SK-N-SH treated with all-trans-retinoic acid at 6 μM for 48 hours (cell line): ENCODE measurements around the gene ATP8A1.

Source experiments
- ARNTL ChIP-seq: fragments of 450-650 bp; formaldehyde crosslinking; IDR thresholded peaks from 2 replicates; pipeline ENCODE4 v1.5.0; 2020; ENCODE audit warnings: low read depth, mild to moderate bottlenecking, moderate library complexity, borderline replicate concordance
- SNAI2 ChIP-seq: fragments of 250-450 bp; sonication (Bioruptor Pico); IDR thresholded peaks from 2 replicates; pipeline ENCODE4 v1.5.0; 2020; ENCODE audit warnings: mild to moderate bottlenecking, moderate library complexity
- TOX ChIP-seq: fragments of 250-450 bp; sonication (Bioruptor Pico); IDR thresholded peaks from 2 replicates; pipeline ENCODE4 v1.8.0; 2021; ENCODE audit warnings: mild to moderate bottlenecking, moderate library complexity, borderline replicate concordance
- ZFP3 ChIP-seq: fragments of 250-450 bp; sonication (Bioruptor Pico); IDR thresholded peaks from 2 replicates; pipeline ENCODE4 v1.5.0; 2020; ENCODE audit warnings: mild to moderate bottlenecking, moderate library complexity
- TF ChIP-seq, protein P1 (sequence below): fragments of 250-450 bp; sonication (Bioruptor Pico); IDR thresholded peaks from 2 replicates; pipeline ENCODE4 v1.8.0; 2020; ENCODE audit warnings: mild to moderate bottlenecking, moderate library complexity, borderline replicate concordance
- TF ChIP-seq, protein P2 (sequence below): fragments of 250-450 bp; sonication (Bioruptor Pico); IDR thresholded peaks from 2 replicates; pipeline ENCODE4 v1.8.0; 2021; ENCODE audit warnings: low read depth, mild to moderate bottlenecking, moderate library complexity, borderline replicate concordance

DNA sequence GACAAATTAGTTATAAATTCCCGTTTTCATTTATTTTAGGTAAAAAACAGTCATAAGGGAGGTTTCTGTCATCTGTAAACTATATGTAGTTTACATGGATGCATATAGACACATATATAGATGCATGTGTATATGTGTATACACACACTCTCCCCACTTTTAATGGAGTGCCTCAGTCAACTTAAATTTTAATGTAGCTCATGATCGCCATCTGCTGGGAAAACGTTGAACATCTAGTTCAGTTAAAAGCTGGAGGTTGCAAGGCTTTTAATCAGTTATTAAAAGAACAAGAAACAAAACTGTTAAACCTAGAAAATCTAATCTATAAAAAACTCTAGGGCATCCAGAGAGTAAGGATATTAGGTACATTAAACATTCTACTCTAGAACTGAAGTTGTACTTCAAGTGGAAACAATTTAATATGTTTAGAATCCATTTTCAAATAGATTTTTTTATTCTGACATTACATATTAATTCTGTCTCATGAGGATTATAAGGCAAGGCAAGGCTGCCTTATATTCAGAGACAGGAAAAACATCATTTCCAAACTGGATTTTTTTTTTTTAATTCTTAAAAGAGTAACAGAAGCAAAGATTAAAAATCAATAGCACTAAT, 137.0 kb downstream of the ATP8A1 start:
- TF ChIP-seq TOX (CRISPR knock-in tag) (no peak), ZFP3 (CRISPR knock-in tag) (no peak), ARNTL (CRISPR knock-in tag) (no peak), SNAI2 (CRISPR knock-in tag) (no peak)
- TF ChIP-seq, protein P1, sequence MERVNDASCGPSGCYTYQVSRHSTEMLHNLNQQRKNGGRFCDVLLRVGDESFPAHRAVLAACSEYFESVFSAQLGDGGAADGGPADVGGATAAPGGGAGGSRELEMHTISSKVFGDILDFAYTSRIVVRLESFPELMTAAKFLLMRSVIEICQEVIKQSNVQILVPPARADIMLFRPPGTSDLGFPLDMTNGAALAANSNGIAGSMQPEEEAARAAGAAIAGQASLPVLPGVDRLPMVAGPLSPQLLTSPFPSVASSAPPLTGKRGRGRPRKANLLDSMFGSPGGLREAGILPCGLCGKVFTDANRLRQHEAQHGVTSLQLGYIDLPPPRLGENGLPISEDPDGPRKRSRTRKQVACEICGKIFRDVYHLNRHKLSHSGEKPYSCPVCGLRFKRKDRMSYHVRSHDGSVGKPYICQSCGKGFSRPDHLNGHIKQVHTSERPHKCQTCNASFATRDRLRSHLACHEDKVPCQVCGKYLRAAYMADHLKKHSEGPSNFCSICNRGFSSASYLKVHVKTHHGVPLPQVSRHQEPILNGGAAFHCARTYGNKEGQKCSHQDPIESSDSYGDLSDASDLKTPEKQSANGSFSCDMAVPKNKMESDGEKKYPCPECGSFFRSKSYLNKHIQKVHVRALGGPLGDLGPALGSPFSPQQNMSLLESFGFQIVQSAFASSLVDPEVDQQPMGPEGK (CRISPR knock-in tag), result no peak
- TF ChIP-seq, protein P2, sequence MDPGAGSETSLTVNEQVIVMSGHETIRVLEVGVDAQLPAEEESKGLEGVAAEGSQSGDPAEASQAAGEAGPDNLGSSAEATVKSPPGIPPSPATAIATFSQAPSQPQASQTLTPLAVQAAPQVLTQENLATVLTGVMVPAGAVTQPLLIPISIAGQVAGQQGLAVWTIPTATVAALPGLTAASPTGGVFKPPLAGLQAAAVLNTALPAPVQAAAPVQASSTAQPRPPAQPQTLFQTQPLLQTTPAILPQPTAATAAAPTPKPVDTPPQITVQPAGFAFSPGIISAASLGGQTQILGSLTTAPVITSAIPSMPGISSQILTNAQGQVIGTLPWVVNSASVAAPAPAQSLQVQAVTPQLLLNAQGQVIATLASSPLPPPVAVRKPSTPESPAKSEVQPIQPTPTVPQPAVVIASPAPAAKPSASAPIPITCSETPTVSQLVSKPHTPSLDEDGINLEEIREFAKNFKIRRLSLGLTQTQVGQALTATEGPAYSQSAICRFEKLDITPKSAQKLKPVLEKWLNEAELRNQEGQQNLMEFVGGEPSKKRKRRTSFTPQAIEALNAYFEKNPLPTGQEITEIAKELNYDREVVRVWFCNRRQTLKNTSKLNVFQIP, result no peak
